Nephron progenitor cell (in vitro differentiated cells): ENCODE results near the gene CUZD1.

Experiments used
- DNase-seq: peaks from one replicate; pipeline ENCODE4 v3.0.0; 2021
- H3K27ac Mint-ChIP-seq: 2 replicates; pipeline ENCODE4 v1.8.0; 2021; ENCODE audit warnings: mild to moderate bottlenecking, moderate library complexity, mixed read lengths
- H3K27me3 Mint-ChIP-seq: 2 replicates; pipeline ENCODE4 v1.8.0; 2021; ENCODE audit warnings: mild to moderate bottlenecking, low read depth, mixed read lengths; ENCODE audit not compliant: poor library complexity
- H3K36me3 Mint-ChIP-seq: 2 replicates; pipeline ENCODE4 v1.8.0; 2021; ENCODE audit warnings: low read depth, mixed read lengths
- H3K4me1 Mint-ChIP-seq: 2 replicates; pipeline ENCODE4 v1.8.0; 2021; ENCODE audit warnings: mixed read lengths
- H3K4me3 Mint-ChIP-seq: 2 replicates; pipeline ENCODE4 v1.8.0; 2021; ENCODE audit warnings: mild to moderate bottlenecking, moderate library complexity, mixed read lengths
- H3K9me3 Mint-ChIP-seq: 2 replicates; pipeline ENCODE4 v1.8.0; 2021; ENCODE audit warnings: mild to moderate bottlenecking, moderate library complexity, mixed read lengths
- TF ChIP-seq, protein P1 (sequence below): fragments of 200-600 bp; sonication (generic); IDR thresholded peaks from 2 replicates; pipeline ENCODE4 v1.5.0; 2021; ENCODE audit warnings: antibody characterized with exemption

CUZD1 gene

DNA sequence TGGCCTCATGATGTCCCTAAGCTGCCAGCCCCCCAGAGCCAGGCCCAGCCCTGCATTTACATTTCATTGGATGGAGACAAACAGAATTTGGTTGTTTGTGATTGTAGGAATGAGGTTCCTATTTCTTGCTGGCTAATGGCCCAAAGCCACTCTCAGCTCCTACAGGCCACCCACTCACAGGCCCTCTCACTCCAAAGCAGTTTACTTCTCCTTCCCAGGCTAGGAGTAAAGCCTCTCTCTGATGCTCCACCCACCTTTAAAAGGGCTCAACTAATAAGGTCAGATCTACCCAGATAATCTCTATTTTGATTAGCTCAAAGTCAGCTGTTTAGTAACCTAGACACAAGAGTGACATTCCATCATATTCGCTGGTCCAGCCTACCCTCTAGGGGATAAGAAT, 11.2 kb upstream of the CUZD1 start:
- no peaks in the 10 kb centered on the region for H3K9me3 Mint-ChIP-seq
- H3K27me3 Mint-ChIP-seq, result peaks cover 5% of the 10 kb centered on the region
- H3K4me3 Mint-ChIP-seq, result no peak overlapping the region
- DNase-seq, result no peak
- no peaks in the 10 kb centered on the region for H3K4me1 Mint-ChIP-seq
- TF ChIP-seq, protein P1, sequence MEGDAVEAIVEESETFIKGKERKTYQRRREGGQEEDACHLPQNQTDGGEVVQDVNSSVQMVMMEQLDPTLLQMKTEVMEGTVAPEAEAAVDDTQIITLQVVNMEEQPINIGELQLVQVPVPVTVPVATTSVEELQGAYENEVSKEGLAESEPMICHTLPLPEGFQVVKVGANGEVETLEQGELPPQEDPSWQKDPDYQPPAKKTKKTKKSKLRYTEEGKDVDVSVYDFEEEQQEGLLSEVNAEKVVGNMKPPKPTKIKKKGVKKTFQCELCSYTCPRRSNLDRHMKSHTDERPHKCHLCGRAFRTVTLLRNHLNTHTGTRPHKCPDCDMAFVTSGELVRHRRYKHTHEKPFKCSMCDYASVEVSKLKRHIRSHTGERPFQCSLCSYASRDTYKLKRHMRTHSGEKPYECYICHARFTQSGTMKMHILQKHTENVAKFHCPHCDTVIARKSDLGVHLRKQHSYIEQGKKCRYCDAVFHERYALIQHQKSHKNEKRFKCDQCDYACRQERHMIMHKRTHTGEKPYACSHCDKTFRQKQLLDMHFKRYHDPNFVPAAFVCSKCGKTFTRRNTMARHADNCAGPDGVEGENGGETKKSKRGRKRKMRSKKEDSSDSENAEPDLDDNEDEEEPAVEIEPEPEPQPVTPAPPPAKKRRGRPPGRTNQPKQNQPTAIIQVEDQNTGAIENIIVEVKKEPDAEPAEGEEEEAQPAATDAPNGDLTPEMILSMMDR, result no peak
- no peak overlapping the region for H3K27ac Mint-ChIP-seq
- no peaks in the 10 kb centered on the region for H3K36me3 Mint-ChIP-seq

DNA sequence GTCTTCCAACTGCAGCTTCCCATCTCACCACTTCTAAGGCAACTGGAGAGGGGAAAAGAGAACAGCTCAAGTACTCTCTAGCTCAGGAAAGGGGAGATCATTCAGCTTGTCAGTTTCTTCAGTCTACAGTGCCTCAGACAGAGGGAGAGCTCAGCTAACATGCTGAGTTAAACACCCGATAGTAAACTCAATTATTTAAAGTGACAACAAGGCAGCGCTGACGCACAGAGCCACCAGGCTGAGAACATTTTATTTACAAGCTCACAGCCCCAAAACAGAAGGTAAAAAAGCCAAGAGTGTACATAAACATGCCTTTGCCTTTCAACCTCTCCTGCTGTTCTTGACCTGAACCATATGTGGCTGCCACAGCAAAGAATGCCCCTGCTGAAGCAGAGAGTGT, 10.1 kb upstream of the CUZD1 start:
- H3K27ac Mint-ChIP-seq, result no peak overlapping the region
- no peak overlapping the region for H3K4me3 Mint-ChIP-seq
- no peak for DNase-seq
- no peaks in the 10 kb centered on the region for H3K4me1 Mint-ChIP-seq
- H3K9me3 Mint-ChIP-seq, result no peaks in the 10 kb centered on the region
- TF ChIP-seq, protein P1, result no peak
- no peaks in the 10 kb centered on the region for H3K36me3 Mint-ChIP-seq
- H3K27me3 Mint-ChIP-seq, result peaks cover 8% of the 10 kb centered on the region

DNA sequence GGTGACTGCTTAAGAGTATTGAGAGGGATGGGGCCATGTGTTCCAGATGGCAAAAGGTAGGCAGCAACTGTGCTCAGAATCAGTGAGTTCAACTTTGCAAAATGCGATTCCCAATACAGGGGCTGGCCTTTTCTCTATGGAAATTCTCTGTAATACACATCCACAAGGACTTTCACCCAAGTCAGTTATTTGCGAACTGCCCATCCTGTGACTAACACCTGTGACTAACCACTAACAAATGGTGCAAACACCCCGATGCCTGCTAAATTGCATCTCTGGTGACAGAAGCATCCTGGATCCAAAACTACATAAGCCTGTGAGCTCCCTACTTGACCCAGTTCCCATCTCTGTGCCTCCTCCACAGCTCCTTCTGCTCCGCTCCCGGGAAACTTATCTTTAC, 9.0 kb upstream of the CUZD1 start:
- no peaks in the 10 kb centered on the region for H3K4me1 Mint-ChIP-seq
- H3K36me3 Mint-ChIP-seq, result no peaks in the 10 kb centered on the region
- no peak overlapping the region for H3K4me3 Mint-ChIP-seq
- H3K27ac Mint-ChIP-seq, result no peak overlapping the region
- H3K9me3 Mint-ChIP-seq, result no peaks in the 10 kb centered on the region
- no peak for DNase-seq
- peaks cover 8% of the 10 kb centered on the region for H3K27me3 Mint-ChIP-seq
- TF ChIP-seq, protein P1, result no peak

DNA sequence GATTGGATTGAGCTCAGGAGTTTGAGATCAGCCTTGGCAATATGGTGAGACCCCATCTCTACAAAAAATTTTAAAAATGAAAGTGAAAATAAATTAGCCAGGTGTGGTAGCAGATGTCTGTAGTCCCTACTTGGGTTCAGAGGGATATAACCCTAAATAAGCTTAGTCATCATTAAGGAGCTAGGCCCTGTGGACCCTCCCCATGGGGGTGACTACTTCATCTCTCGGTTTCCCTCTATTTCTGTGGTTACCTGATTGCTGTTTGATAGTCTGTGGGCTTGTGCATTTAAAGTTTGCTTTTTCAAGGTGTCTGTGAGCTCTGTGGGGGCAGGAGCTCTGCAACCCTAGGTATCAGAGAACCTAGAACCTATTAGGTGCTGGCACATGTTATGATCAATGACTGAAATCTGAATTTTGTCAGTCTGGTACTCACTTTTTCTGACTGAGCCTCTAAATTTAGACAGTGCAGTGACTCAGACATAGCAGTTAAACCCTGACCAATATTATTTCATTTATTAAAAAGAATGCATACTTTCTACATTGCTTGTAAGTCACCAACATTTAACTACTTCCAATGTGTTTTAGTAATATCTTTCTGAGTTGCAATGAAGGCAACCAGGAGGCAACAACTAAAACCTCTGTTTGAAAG, 8.1 kb upstream of the CUZD1 start:
- H3K4me1 Mint-ChIP-seq, result no peaks in the 10 kb centered on the region
- TF ChIP-seq, protein P1, result no peak
- H3K27me3 Mint-ChIP-seq, result peaks cover 8% of the 10 kb centered on the region
- DNase-seq, result no peak
- no peaks in the 10 kb centered on the region for H3K36me3 Mint-ChIP-seq
- no peak overlapping the region for H3K4me3 Mint-ChIP-seq
- no peaks in the 10 kb centered on the region for H3K9me3 Mint-ChIP-seq
- no peak overlapping the region for H3K27ac Mint-ChIP-seq

DNA sequence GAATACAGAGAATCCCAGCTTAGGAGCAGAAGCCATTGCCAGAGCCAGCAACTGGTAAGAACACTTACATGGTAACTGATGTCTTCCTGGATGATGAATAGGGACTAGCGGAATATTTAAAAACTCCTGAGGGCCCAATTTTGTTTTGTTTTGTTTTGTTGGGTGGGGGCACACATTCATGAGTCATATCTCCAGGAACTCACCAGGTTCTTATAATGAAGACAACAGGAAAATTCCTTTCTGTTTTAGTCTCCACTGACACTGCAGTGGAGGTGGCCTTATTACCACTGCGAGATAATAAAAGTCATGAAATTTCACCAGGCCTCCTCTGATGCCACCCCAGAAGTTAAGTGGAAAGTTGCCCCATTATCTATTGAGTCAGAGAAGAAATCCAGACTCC, 6.6 kb upstream of the CUZD1 start:
- no peak overlapping the region for H3K4me3 Mint-ChIP-seq
- H3K4me1 Mint-ChIP-seq, result peaks cover 7% of the 10 kb centered on the region
- DNase-seq, result no peak
- peaks cover 8% of the 10 kb centered on the region for H3K27me3 Mint-ChIP-seq
- H3K27ac Mint-ChIP-seq, result no peak overlapping the region
- no peaks in the 10 kb centered on the region for H3K36me3 Mint-ChIP-seq
- TF ChIP-seq, protein P1, result no peak
- H3K9me3 Mint-ChIP-seq, result no peaks in the 10 kb centered on the region
